Diencephalon (tissue), 1 donor: Measurements from ENCODE around the gene COL1A2. TPM values are rescaled to one million over a fixed set of nuclear protein-coding genes. Genes with fewer than 3 reads are reported as not detected.

ENCODE experiments used
- total RNA-seq: library from RNA; depleted of rRNA; stranded (reverse); fragments of >200 nt; gene quantifications from one replicate; pipeline ENCODE4 v1.2.3, GENCODE V29; 2014

Gene COL1A2
- total RNA-seq = 116 TPM

GRCh38 chr7:94394437-94395140 lies at the start of gene COL1A2:
Gene COL1A2 (plus strand): TSS chr7:94394895. CDS start chr7:94395032, 137 bp downstream.

Other genes with a start within 250 kb of the COL1A2 start
- 117 TPM for gene CASD1, start 114.9 kb downstream of the COL1A2 start, total RNA-seq